AG09319 (cell line): ENCODE data around the gene PATL1.
"Not testable (repeated sequence)": the region's sequence is repeated elsewhere in the genome, so short reads cannot be mapped to it uniquely, and the experiment has no call there.

Experiments
- DNase-seq: peaks from one replicate; pipeline ENCODE4 v3.0.0-alpha.2; 2010; ENCODE audit warnings: low read depth; ENCODE audit errors: extremely low read depth
- TF ChIP-seq, protein P1 (sequence below): IDR thresholded peaks from 2 replicates; pipeline ENCODE4 v1.5.1; 2011; ENCODE audit warnings: low read depth, mild to moderate bottlenecking, inconsistent platforms, low read length, moderate library complexity

Gene PATL1

DNA sequence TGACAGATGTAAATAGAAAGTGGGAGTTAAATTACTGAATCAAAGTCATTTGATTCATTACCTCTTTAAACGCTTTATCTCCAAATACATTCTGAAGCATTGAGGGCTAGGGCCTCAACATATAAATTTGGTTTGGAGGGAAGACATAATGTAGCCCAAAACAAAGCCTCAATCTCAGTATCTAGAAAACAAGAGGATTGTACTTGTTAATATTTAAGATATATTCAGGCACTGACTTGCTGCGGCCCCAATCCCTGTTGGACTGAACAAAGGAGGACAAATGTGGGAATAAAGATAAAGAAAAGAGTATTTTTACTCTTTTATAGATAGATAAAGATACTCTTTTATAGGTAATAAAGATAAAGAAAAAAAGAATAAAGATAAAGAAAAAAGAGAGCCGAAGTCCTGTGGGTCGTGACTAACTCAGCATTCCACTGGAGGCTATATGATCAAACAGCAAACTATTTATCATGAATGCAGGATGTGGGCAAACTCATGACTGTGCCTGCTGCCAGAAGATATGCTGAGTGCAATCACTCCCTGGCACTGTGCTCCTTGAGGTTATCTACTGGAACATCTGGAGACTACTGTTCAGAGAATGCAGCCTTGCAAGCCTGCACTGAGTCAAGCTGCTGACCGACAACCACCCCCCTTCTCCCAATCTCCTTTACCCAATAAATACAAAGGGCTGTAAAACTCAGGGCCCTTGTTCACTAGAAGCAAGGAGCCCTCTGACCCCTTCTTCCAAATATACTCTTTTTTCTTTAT lies 37.9 kb upstream of the PATL1 start:
- peak; percentile 27 for DNase-seq
- TF ChIP-seq, protein P1, sequence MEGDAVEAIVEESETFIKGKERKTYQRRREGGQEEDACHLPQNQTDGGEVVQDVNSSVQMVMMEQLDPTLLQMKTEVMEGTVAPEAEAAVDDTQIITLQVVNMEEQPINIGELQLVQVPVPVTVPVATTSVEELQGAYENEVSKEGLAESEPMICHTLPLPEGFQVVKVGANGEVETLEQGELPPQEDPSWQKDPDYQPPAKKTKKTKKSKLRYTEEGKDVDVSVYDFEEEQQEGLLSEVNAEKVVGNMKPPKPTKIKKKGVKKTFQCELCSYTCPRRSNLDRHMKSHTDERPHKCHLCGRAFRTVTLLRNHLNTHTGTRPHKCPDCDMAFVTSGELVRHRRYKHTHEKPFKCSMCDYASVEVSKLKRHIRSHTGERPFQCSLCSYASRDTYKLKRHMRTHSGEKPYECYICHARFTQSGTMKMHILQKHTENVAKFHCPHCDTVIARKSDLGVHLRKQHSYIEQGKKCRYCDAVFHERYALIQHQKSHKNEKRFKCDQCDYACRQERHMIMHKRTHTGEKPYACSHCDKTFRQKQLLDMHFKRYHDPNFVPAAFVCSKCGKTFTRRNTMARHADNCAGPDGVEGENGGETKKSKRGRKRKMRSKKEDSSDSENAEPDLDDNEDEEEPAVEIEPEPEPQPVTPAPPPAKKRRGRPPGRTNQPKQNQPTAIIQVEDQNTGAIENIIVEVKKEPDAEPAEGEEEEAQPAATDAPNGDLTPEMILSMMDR = no peak

DNA sequence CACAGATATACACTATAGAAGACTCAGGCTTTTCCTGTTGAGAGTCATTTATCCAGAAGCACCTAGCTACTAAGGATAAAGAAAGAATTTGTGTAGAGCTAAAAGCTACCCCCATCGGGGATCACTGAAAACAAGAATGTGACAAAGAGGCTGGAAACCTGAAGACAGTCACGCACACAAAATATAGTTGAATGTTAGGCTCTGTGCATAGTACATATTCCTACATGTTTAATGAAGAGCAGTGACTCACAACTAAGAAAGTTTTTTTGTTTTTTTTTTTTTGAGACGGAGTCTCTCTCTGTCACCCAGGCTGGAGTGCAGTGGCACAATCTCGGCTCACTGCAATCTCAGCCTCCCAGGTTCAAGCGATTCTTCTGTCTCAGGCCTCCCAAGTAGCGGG lies 36.5 kb upstream of the PATL1 start:
- DNase-seq = no peak
- TF ChIP-seq, protein P1 = no peak

DNA sequence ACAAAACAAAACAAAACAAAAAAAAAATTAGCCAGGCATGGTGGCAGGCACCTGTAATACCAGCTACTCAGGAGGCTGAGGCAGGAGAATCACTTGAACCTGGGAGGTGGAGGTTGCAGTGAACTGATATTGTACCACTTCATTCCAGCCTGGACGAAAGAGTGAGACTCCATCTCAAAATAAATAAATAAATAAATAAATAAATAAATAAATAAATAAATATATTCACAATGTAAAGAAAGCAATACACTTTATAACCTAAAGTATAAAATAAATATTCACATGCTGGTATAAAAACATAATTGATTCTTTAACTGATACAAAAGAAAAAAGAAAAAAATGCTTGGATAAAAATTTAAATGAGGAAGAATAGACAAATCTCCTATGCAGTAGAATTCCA lies 34.7 kb upstream of the PATL1 start:
- DNase-seq = not testable (repeated sequence)

DNA sequence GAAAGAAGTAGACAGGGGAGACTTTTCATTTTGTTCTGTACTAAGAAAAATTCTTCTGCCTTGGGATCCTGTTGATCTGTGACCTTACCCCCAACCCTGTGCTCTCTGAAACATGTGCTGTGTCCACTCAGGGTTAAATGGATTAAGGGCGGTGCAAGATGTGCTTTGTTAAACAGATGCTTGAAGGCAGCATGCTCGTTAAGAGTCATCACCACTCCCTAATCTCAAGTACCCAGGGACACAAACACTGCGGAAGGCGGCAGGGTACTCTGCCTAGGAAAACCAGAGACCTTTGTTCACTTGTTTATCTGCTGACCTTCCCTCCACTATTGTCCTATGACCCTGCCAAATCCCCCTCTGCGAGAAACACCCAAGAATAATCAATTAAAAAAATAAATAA lies 31.3 kb upstream of the PATL1 start:
- DNase-seq = not testable (repeated sequence)

DNA sequence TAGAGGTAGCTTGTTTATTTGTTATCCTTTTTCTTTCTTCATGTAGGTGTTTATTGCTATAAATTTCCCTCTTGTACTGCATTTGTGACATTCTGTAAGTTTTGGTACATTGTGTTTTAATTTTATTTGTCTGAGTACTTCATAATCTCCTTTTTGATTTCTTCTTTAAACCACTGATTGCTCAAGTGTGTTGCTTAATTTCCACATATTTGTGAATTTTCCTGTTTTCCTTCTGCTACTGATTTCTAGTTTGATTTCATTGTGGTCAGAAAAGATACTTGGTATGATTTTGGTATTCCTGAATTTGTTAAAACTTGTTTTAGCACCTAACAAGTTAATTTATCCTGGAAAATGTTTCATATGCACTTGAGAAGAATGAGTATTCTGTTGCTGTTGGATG lies 29.7 kb upstream of the PATL1 start:
- no peak for DNase-seq
- TF ChIP-seq, protein P1 = no peak

DNA sequence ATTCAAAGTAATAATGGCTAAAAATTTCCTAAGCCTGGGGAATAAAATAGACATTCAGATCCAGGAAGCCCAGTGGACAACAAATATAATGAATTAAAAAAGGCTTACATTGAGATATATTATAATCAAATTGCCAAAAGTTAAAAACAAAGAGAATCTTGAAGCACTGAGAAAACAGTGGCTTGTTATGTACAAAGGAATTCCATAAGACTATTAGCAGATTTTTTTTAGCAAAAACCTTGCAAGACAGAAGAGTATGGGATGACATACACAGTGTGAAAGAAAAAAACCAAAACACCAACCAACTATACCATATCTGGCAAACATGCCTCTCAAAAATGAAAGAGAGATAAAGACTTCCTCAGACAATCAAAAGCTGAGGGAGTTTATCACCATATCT lies 24.1 kb upstream of the PATL1 start:
- TF ChIP-seq, protein P1 = no peak
- no peak for DNase-seq

DNA sequence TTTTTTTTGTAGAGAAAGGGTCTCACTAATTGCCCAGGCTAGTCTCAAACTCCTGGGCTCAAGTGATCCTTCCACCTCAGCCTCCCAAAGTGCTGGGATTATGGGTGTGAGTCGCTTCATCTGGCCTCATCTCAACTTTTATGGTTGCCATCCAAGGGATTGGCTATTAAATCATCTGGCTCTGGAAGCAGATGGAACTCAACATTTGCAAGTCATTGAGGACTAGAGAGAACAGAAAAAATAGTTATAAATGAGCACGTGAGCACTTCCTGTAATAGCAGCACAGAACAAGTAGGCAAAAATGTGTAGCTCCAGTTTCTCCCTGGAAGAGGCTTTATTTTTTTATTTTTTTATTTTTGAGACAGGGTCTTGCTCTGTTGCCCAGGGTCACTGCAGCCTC lies 22.3 kb upstream of the PATL1 start:
- TF ChIP-seq, protein P1 = no peak

DNA sequence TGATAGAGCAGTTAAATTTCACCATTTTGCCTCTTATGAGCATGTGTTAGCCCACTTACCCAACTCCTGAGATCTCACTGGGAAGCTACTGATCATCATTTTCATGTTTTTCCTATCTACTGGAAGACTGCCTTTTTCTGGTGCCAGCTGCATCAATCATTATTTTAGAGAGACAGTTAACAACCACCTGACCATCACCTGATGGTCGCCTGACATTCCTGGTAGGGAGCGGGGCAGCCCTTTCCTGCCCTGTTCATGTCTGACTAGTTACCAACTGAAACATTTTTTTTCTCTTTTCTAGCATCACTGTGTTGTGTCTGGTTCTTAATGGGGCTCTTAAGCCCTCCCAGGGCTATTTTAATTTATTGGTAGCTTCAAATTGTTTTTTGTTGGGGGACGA lies 20.2 kb upstream of the PATL1 start:
- DNase-seq = no peak
- TF ChIP-seq, protein P1 = no peak

More for the DNA sequence above, 22.3 kb upstream of the PATL1 start:
- DNase-seq = no peak

DNA sequence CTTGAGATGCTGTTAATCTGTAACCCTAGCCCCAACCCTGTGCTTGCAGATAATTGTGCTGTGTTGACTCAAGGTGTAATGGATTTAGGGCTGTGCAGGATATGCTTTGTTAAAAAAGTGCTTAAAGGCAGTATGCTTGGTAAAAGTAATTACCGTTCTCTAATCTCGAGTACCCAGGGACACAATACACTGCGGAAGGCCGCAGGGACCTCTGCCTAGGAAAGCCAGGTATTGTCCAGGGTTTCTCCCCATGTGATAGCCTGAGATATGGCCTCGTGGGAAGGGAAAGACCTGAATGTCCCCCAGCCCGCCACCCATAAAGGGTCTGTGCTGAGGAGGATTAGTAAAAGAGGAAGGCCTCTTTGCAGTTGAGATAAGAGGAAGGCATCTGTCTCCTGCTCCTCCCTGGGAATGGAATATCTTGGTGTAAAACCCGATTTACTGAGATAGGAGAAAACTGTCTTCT lies 12.5 kb upstream of the PATL1 start:
- not testable (repeated sequence) for DNase-seq
